Mononuclear cell (primary cell): ENCODE data around the gene SNX12. TPM values are rescaled to one million over a fixed set of nuclear protein-coding genes. Genes with fewer than 3 reads are reported as not detected.

ENCODE experiments used
- H3K27me3 ChIP-seq: 2 replicates; pipeline ENCODE4 v1.6.0; 2011; ENCODE audit warnings: low read length, control low read depth; ENCODE audit not compliant: insufficient read depth
- H3K4me1 ChIP-seq: 2 replicates; pipeline ENCODE4 v1.5.1; 2011; ENCODE audit warnings: mild to moderate bottlenecking, low read length, control low read depth; ENCODE audit not compliant: insufficient read depth
- H3K4me3 ChIP-seq: 2 replicates; pipeline ENCODE4 v1.5.1; 2011; ENCODE audit warnings: mild to moderate bottlenecking, low read length, moderate library complexity
- H3K9me3 ChIP-seq: 2 replicates; pipeline ENCODE4 v1.5.1; 2011; ENCODE audit warnings: low read depth, mild to moderate bottlenecking, control low read depth, low read length
- total RNA-seq: library from RNA; depleted of rRNA; stranded (reverse); fragments of >200 nt; gene quantifications from one replicate; pipeline ENCODE4 v1.2.3, GENCODE V29; 2012

The SNX12 gene
- total RNA-seq, 1 donor: 24.1 TPM

DNA sequence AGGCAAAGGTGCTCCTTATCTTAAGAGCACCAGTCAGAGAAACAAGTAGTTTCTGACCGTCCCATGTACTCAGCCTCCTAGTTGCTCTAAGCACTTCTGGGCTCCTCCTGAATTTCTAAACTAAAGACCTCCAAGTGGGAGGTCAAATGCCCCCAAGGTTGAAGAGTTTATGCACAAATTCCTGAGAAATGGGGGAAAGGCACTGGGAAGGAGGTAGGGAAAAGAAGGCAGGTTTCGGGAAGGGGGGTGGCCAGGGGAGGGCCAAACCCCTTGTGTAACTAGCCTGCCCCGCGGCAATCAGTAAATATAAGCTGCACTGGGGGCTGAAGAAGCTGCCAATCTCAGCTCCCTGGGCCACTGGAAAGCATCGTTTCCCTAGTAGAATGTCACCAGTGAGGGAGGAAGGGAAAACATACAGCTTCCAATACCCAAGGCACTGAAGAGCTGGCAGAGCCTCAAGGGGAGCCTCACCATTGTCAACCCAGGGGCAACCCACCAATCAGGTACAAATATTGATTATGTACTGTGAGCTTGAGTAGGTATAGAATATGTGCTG, 30.9 kb upstream of the SNX12 start:
- no peak overlapping the region for H3K4me3 ChIP-seq
- peaks cover 46% of the 10 kb centered on the region for H3K4me1 ChIP-seq

DNA sequence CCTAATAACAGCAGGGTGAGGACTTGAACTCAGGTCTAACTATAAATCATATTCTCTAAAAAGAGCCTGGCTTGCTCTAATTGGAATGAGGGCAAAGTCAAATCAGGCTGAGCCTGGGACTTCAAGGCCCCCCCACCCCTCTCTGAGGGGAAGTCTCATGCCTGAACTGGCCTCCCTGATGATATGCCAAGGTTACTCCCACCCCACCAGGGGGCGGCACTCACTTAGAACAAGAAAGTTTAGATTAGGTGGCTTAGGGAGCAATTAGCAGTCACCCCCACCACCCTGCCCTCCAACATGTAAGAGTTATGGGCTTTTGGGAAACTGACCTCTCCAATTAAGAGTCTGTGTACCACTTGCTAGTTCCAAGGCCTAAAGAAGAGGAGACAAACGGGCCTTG, 30.2 kb upstream of the SNX12 start:
- Histone ChIP-seq H3K27me3 (no peaks in the 10 kb centered on the region), H3K9me3 (no peaks in the 10 kb centered on the region), H3K4me1 (peaks cover 39% of the 10 kb centered on the region), H3K4me3 (no peak overlapping the region)

More for the DNA sequence above, 30.9 kb upstream of the SNX12 start:
- Histone ChIP-seq H3K9me3 (no peaks in the 10 kb centered on the region), H3K27me3 (no peaks in the 10 kb centered on the region)

DNA sequence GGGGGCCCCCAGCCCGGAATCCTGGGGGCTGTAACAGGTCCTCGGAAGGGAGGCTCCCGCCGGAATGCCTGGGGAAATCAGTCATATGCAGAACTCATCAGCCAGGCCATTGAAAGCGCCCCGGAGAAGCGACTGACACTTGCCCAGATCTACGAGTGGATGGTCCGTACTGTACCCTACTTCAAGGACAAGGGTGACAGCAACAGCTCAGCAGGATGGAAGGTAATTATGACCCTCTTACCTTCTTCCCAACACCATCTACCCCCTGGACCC, 28.6 kb upstream of the SNX12 start:
- Histone ChIP-seq H3K9me3 (no peaks in the 10 kb centered on the region), H3K4me3 (peak overlapping the region; percentile 63), H3K27me3 (no peaks in the 10 kb centered on the region), H3K4me1 (peaks cover 32% of the 10 kb centered on the region)

DNA sequence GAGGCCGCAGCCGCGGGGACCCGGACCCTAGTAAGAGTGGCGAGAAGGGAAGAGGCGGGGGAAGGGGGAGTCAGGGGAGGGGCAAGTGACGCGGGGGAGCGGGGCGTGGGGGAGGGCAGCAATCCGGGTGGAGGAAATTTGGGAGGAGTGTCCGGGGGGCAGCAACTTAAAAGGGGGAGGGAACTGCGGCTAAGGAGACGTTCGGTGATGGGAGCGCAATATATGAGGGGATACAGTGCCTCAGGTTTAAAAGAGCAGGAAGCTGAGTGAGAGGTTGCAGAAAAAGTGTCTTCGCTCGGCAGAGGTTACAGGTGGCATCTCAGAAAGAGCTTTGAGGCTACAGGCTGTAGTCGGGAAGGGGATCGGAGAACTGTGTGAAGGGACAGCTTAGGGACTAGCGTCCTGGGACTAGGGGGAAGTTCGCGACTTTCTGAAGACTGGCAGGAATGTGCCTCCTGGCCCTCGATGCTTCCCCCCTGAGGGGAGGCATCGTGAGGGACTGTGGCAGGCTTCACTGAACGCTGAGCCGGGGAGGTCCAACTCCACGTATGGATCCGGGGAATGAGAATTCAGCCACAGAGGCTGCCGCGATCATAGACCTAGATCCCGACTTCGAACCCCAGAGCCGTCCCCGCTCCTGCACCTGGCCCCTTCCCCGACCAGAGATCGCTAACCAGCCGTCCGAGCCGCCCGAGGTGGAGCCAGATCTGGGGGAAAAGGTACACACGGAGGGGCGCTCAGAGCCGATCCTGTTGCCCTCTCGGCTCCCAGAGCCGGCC, 28.0 kb upstream of the SNX12 start:
- Histone ChIP-seq H3K4me3 (peak overlapping the region; percentile 63), H3K9me3 (no peaks in the 10 kb centered on the region), H3K4me1 (peaks cover 32% of the 10 kb centered on the region), H3K27me3 (no peaks in the 10 kb centered on the region)

DNA sequence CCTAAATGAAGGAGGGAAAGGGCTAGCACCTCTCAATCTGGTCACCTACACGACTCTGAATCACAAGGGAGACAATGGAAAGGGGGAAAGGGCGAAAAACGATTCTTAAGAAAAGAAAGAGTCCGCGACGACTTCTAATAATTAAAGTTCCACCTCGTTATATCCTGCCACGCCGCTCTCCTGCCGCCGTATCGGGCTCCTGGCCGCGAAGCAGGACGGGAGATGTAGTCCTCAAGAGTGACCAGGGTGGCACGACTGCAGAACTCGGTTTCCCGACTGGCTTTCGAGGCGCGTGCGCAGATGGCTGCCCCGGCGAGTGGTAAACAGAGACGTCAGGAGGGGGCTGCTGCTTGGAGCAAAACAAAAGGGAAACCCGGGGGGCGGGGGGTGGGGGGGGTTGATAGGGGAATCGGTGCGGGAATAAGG, 27.4 kb upstream of the SNX12 start, which contains the start of gene FOXO4:
FOXO4 (plus strand) TSS at position 297 of the 426 bp plus-strand sequence. CDS start 678 bp downstream, outside the sequence.
- H3K4me3 ChIP-seq: peak within 1 kb of the TSS; percentile 63
- no peaks in the 10 kb centered on the region for H3K27me3 ChIP-seq
- H3K4me1 ChIP-seq: peaks cover 32% of the 10 kb centered on the region
- H3K9me3 ChIP-seq: no peaks in the 10 kb centered on the region

DNA sequence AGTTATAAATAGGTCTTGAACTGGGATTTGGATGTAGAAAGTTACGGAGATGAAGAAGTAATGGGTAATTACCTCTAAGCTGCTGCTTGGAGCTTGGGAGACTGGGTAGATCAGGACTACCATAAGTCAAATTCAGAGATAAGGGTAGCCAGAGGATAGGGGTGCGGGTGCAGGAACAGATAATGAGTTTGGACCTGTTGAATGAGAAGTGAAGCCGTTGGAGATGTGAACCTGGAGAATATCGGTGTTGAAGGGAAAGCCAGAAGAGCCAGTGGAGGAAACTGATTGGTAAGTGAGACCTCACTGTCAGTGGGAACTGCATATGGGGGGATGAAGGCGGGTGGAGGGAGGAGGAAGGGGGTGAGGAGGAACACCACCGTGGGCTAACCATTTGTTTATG, 26.9 kb upstream of the SNX12 start:
- Histone ChIP-seq H3K9me3 (no peaks in the 10 kb centered on the region), H3K4me1 (peaks cover 32% of the 10 kb centered on the region), H3K27me3 (no peaks in the 10 kb centered on the region), H3K4me3 (peak overlapping the region; percentile 41)

DNA sequence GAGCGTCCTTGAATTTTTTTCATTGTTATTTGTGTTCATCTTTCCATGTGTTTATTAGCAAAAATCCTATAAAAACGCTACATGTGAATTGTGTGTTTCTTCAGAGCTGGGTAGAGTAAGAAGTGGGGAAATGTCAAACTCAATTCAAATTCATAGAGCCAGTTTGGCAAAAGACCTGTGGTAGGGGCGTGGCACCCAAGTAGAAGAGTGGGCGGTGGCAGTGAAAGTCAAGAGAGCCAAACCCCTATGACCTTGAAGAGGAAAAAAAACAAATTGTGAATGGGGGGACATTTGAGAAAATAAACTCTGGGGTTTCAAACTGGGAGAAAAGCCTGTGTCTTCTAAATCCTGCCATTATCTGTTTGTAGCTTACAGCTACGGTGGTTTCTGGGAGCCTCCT, 23.1 kb upstream of the SNX12 start:
- no peak overlapping the region for H3K4me3 ChIP-seq
- no peaks in the 10 kb centered on the region for H3K9me3 ChIP-seq
- peaks cover 4% of the 10 kb centered on the region for H3K4me1 ChIP-seq
- no peaks in the 10 kb centered on the region for H3K27me3 ChIP-seq

DNA sequence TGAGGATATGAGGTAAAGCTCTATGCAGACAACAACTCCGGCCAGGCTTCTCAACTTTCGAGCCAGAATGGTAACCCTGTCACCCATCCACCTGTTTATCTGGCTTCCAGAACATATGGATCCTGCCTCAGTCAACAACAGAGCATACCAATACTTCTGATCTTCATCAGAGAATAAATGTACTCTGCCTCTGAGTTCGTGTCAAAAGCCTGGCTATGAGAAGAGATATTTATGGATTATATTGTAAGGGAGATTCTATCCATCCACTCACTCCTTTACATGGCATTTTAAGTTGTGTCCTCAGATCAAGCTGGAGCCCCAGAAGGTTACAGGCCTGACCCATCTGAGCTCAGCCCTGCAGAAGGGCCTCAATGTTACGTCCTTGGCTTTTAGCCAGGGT, 17.8 kb upstream of the SNX12 start:
- no peaks in the 10 kb centered on the region for H3K9me3 ChIP-seq
- no peaks in the 10 kb centered on the region for H3K27me3 ChIP-seq
- H3K4me1 ChIP-seq: no peaks in the 10 kb centered on the region
- no peak overlapping the region for H3K4me3 ChIP-seq

DNA sequence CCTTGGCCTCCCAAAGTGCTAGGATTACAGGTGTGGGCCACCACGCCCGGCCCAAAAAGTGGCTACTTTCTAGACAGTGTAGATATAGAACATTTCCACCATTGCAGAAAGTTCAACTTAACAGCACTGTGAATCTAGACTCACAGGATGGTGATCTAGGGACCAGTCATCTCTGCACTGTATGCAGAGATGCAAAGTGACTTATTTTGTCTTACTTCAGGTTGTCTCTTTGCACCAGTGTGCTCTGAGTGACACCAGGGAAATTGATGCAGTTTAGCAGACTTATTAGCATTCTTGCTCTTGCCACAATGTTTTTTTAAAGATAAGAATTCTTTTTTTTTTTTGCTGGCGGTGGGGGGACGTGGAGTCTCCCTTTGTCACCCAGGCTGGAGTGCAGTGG, 14.7 kb upstream of the SNX12 start:
- Histone ChIP-seq H3K4me1 (no peaks in the 10 kb centered on the region), H3K27me3 (no peaks in the 10 kb centered on the region), H3K9me3 (no peaks in the 10 kb centered on the region), H3K4me3 (no peak overlapping the region)

DNA sequence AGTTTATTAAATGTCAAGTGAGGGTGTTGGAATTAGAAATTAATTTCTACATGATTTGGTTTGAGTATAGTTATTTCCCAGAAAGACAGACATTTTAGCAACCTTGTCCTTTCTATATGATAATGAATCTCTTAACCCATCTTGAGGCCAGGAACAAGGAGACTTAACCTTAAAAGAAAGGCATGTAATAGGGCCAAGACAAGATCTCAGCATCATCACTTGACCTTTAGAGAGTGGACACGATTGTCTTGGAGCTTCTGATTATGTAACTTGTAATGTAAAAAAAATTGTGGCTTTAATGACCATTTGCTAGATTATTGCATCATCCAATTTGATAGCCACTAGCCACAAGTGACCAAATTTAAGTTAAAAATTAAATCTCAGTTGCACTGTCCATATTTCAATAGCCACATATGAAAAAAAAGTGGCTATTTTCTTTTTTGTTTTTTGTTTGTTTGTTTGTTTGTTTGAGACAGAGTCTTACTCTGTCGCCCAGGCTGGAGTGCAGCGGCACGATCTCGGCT, 14.1 kb upstream of the SNX12 start:
- Histone ChIP-seq H3K4me3 (no peak overlapping the region), H3K27me3 (no peaks in the 10 kb centered on the region), H3K4me1 (no peaks in the 10 kb centered on the region), H3K9me3 (no peaks in the 10 kb centered on the region)

DNA sequence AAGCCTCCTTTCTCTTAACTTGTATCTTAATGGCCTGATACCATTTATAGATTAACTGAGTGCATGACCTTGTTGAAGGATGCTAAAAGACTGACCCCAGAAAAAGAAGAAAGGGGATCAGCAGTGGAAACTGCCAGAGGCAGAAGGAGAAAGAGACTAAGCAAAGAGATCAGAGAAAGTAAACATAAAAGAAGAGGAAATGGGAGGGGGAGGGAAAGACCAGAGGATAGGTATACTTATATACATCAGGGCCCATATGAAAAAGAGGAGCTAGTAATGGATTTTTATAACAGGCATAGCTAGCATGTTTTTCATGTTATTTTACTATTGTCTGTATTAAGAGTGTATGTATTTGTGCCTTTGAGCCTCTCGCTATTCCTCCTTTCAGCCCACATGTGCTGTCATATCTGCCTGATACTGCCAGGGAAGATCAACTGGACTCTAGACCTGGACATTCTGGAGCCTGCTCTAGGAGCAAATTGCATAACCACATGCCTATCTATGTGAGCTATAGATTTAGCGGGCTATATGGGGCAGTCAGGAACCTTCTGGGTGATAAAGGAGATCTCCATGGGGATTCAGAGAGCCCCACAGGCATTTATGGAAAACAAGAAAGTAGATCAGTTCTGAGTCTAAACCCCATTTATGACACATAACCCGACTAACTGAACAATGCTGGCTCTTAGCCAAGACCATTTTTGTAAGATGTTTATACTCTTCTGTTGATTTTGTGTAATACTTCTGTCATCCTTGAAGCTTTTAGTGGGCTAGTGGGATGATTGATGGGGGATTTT, 13.4 kb upstream of the SNX12 start:
- Histone ChIP-seq H3K9me3 (no peaks in the 10 kb centered on the region), H3K27me3 (no peaks in the 10 kb centered on the region), H3K4me1 (no peaks in the 10 kb centered on the region), H3K4me3 (no peak overlapping the region)

DNA sequence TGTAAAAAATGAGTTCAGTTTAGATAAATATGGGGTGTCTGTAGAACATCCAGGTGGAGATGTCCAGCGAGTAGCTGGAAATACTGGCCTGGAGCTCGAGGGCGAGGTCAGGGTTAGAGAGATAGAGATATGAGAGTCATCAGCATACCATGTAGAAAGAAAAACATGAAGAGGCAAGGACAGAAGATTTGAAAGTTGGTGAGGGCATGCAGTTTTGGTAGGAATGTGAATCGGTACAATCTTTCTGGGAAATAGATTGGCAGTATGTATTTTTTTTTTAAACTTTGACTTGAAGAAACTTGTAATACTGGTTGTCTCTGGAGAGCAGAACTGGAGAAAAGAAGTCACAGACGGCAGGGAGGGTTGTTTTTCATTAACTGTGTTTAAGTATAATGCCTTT, 2.4 kb upstream of the SNX12 start:
- H3K27me3 ChIP-seq: no peaks in the 10 kb centered on the region
- H3K4me1 ChIP-seq: peaks cover 21% of the 10 kb centered on the region
- H3K9me3 ChIP-seq: no peaks in the 10 kb centered on the region
- no peak overlapping the region for H3K4me3 ChIP-seq

DNA sequence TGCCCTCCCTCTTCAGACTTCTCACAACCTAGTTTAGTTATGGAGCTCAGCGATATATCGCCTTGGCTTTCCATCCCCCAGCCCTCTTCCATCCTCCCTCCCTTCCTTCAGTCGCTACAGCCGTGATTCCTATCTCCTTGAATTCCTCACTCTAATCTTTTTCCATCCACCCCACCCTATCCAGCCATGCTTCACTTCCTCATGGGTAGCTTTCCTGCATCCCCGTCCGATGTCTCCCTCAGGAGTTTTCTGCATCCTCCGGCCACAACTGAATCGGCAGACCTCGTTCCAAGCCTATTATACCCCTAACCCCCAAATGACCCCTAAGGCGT, 456 bp downstream of the SNX12 start:
- peak overlapping the region; percentile 66 for H3K4me3 ChIP-seq
- peaks cover 12% of the 10 kb centered on the region for H3K4me1 ChIP-seq
- H3K27me3 ChIP-seq: no peaks in the 10 kb centered on the region
- no peaks in the 10 kb centered on the region for H3K9me3 ChIP-seq

DNA sequence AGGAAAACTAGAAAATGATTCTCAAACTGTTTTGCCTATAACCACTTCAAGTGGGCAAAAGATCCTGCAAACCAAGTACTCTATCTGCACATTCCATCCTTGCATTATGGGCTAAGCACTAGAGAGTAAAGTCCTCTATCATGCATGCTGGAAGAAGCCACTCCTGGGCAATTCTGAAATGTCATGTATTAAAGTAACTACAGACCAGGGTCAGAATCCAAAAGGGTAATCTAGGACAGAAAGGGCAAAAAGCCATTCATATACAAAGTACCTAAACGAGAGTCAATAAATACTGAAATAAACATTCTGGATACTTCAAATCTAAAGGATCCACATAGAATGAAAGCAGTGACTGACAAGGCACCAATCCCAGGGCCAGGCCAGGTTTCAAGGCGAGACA, 1.0 kb downstream of the SNX12 start:
- H3K27me3 ChIP-seq: no peaks in the 10 kb centered on the region
- no peaks in the 10 kb centered on the region for H3K9me3 ChIP-seq
- peaks cover 12% of the 10 kb centered on the region for H3K4me1 ChIP-seq
- H3K4me3 ChIP-seq: peak overlapping the region; percentile 66

DNA sequence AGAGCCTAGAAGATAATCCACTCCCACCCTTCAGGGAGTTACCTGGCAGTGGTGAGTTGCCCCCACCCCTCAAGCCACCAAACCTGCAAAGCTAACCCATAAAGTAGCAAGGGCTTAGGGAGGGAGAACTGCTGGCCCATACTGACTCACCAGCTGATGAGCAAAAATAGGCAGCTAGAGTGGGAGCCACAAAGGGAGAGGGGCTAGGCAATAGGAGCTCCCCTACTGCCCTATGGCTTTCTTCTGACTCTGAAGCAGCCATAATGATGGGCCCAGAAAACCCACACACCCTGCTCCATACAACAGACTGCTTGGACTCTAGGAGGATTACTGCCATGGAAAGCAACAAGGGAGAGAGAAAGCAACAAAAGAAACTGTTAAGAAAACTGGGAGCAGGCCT, 8.0 kb downstream of the SNX12 start:
- H3K9me3 ChIP-seq: no peaks in the 10 kb centered on the region
- H3K4me1 ChIP-seq: peaks cover 20% of the 10 kb centered on the region
- no peak overlapping the region for H3K4me3 ChIP-seq
- H3K27me3 ChIP-seq: no peaks in the 10 kb centered on the region
